ENCODE results near the gene ERICH2. TPM values are rescaled to one million over a fixed set of nuclear protein-coding genes. Genes with fewer than 3 reads are reported as not detected.

ERICH2 gene
- total RNA-seq (2022): 7.2 and 22.4 TPM in 2 replicates
- percentile 64 among the genes with signal in this experiment for Bru-seq, nascent RNA
- percentile 72 among the genes with signal in this experiment for BruChase-seq, experiment 1, labeled RNA remaining after a 6-hour chase
- BruChase-seq, experiment 2, labeled RNA remaining after a 2-hour chase: percentile 70 among the genes with signal in this experiment
- long read RNA-seq, partial matches to known transcripts: 5 of 6 reads
- long read RNA-seq, other reads (novel, unspliced or antisense): 1 of 6 reads

- H3K27ac Mint-ChIP-seq (ENCODE audit: low read depth, unreplicated experiment): peak within 1 kb of the TSS; percentile 94
- CTCF ChIA-PET: interaction anchor here (0.7 to 1.8 kb wide), 2 partner anchors 30 to 1286 kb away, joined by 3 to 11 read pairs; no protein-coding TSS in a partner anchor
- POLR2A ChIA-PET: interaction anchor here (0.6 to 3.3 kb wide), 16 partner anchors 14 to 1252 kb away, joined by 3 to 22 read pairs (median 5); partner anchors contain the start of gene GAD1
- H3K4me1 Mint-ChIP-seq (ENCODE audit: insufficient read depth, unreplicated experiment): no peaks in the 10 kb centered on the region
- no peaks in the 10 kb centered on the region for H3K9me3 Mint-ChIP-seq (ENCODE audit: unreplicated experiment)
- no peak for TF ChIP-seq CTCF (IDR thresholded peaks at IDR 0.05; ENCODE audit: unreplicated experiment)
- intact Hi-C loops (cut with micrococcal nuclease): loop anchor here (5.0 kb wide), 1 partner anchor 33 kb away; no protein-coding TSS in a partner anchor
- no peaks in the 10 kb centered on the region for H3K27me3 Mint-ChIP-seq (ENCODE audit: insufficient read depth, unreplicated experiment)
- DNase-seq (ENCODE audit: unreplicated experiment): peak; percentile 60
- H3K36me3 Mint-ChIP-seq (ENCODE audit: insufficient read depth, unreplicated experiment): no peaks in the 10 kb centered on the region
- TSS peak; percentile 81 for BruUV-seq (replicated peaks)
- H3K4me3 Mint-ChIP-seq (ENCODE audit: unreplicated experiment): peak within 1 kb of the TSS; percentile 92
These were observed at the start of gene ERICH2 for GRCh38 chr2:170770008-170770605. Gene ERICH2, plus strand, starts transcription at chr2:170770378. Its CDS starts 304 bp downstream, at chr2:170770682.

GRCh38 chr2:170721678-170722077 is 48.5 kb upstream of the ERICH2 start:
- H3K27me3 Mint-ChIP-seq (ENCODE audit: insufficient read depth, unreplicated experiment): no peaks in the 10 kb centered on the region
- no peak for DNase-seq (ENCODE audit: unreplicated experiment)
- no peak for TF ChIP-seq CTCF (IDR thresholded peaks at IDR 0.05; ENCODE audit: unreplicated experiment)
- no peak overlapping the region for H3K4me3 Mint-ChIP-seq (ENCODE audit: unreplicated experiment)
- ChIA-PET CTCF (interaction anchor here (0.6 kb wide), 2 partner anchors 50 to 170 kb away, joined by 3 read pairs; no protein-coding TSS in a partner anchor), POLR2A (interaction anchor here (0.5 kb wide), 1 partner anchor 32 kb away, joined by 3 read pairs; no protein-coding TSS in a partner anchor)
- no peaks in the 10 kb centered on the region for H3K36me3 Mint-ChIP-seq (ENCODE audit: insufficient read depth, unreplicated experiment)
- intact Hi-C loops (cut with micrococcal nuclease): no loop called here
- no peaks in the 10 kb centered on the region for H3K9me3 Mint-ChIP-seq (ENCODE audit: unreplicated experiment)
- H3K27ac Mint-ChIP-seq (ENCODE audit: low read depth, unreplicated experiment): no peak overlapping the region
- no peaks in the 10 kb centered on the region for H3K4me1 Mint-ChIP-seq (ENCODE audit: insufficient read depth, unreplicated experiment)
- BruUV-seq (replicated peaks): no TSS peak

GRCh38 chr2:170722301-170722700 is 47.9 kb upstream of the ERICH2 start:
- CTCF ChIA-PET: interaction anchor here (0.5 to 0.6 kb wide), 2 partner anchors 50 to 1020 kb away, joined by 3 read pairs; no protein-coding TSS in a partner anchor
- Mint-ChIP-seq H3K27ac (ENCODE audit: low read depth, unreplicated experiment) (no peak overlapping the region), H3K4me1 (ENCODE audit: insufficient read depth, unreplicated experiment) (no peaks in the 10 kb centered on the region), H3K36me3 (ENCODE audit: insufficient read depth, unreplicated experiment) (no peaks in the 10 kb centered on the region), H3K4me3 (ENCODE audit: unreplicated experiment) (no peak overlapping the region), H3K27me3 (ENCODE audit: insufficient read depth, unreplicated experiment) (no peaks in the 10 kb centered on the region), H3K9me3 (ENCODE audit: unreplicated experiment) (no peaks in the 10 kb centered on the region)
- no TSS peak for BruUV-seq (replicated peaks)
- no peak for DNase-seq (ENCODE audit: unreplicated experiment)
- intact Hi-C loops (cut with micrococcal nuclease): no loop called here
- POLR2A ChIA-PET: no interaction called here
- no peak for TF ChIP-seq CTCF (IDR thresholded peaks at IDR 0.05; ENCODE audit: unreplicated experiment)

- no TSS peak for BruUV-seq (replicated peaks)
- intact Hi-C loops (cut with micrococcal nuclease): no loop called here
- Mint-ChIP-seq H3K27ac (ENCODE audit: low read depth, unreplicated experiment) (no peak overlapping the region), H3K4me1 (ENCODE audit: insufficient read depth, unreplicated experiment) (no peaks in the 10 kb centered on the region), H3K27me3 (ENCODE audit: insufficient read depth, unreplicated experiment) (no peaks in the 10 kb centered on the region), H3K4me3 (ENCODE audit: unreplicated experiment) (no peak overlapping the region), H3K9me3 (ENCODE audit: unreplicated experiment) (peaks cover 8% of the 10 kb centered on the region), H3K36me3 (ENCODE audit: insufficient read depth, unreplicated experiment) (no peaks in the 10 kb centered on the region)
- ChIA-PET POLR2A (interaction anchor here (1.0 kb wide), 1 partner anchor 16 kb away, joined by 4 read pairs; no protein-coding TSS in a partner anchor), CTCF (no interaction called here)
- no peak for TF ChIP-seq CTCF (IDR thresholded peaks at IDR 0.05; ENCODE audit: unreplicated experiment)
- no peak for DNase-seq (ENCODE audit: unreplicated experiment)
These were observed 46.7 kb upstream of the ERICH2 start for GRCh38 chr2:170723446-170723958.

Data from MCF 10A (cell line).